Measurements from ENCODE around the gene ZDHHC23. TPM values are rescaled to one million over a fixed set of nuclear protein-coding genes. Genes with fewer than 3 reads are reported as not detected.

Gene ZDHHC23
- total and polyA plus RNA-seq, 2 donors (not counting 1 experiment from before 2014, with no cell fraction given) = 12.3 to 72.6 TPM

DNA sequence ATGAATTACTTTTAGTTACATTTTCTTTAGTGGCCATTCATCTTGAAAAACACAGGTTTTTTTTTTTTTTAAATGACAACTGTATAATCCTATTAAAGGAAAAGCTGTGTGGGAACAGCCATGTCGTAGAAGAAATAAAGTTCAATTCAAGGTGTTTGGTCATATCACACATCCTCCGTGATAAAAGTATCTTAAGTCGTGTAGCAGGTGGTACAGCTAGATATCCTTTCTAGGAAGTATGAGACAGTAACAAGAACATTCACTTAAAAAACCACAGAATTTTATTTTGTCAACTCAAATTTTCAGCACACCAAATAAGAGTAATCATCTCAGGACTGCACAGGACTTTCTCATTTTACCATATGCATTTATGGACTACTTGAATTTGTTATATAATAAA lies 16.1 kb downstream of the ZDHHC23 start:
- peaks cover 9 to 13% of the 10 kb centered on the region in 2 experiments for H3K36me3 ChIP-seq (replicated peaks in 1 of 2; ENCODE audit: control extremely low read depth in 1 of 2, control insufficient read depth in 1 of 2, extremely low read depth in 1 of 2, insufficient read depth in 2 of 2, low read length in 1 of 2)
- intact Hi-C loops (cut with micrococcal nuclease) = no loop called here
- Mint-ChIP-seq H3K9me3 (ENCODE audit: insufficient read depth) (no peaks in the 10 kb centered on the region), H3K4me3 (no peak overlapping the region), H3K27ac (no peak overlapping the region), H3K4me1 (no peaks in the 10 kb centered on the region), H3K27me3 (no peaks in the 10 kb centered on the region)
- no peaks in the 10 kb centered on the region for H3K27me3 ChIP-seq (replicated peaks in 1 of 4; ENCODE audit: control extremely low read depth in 1 of 4, control insufficient read depth in 3 of 4, insufficient read depth in 4 of 4, low read length in 3 of 4)
- no peak overlapping the region for H3K4me2 ChIP-seq (replicated peaks; ENCODE audit: low read depth, low read length, poor library complexity, severe bottlenecking)
- no peaks in the 10 kb centered on the region for H3K4me1 ChIP-seq (ENCODE audit: control insufficient read depth in 2 of 2, insufficient read depth in 2 of 2, low read length in 2 of 2)
- H2AFZ ChIP-seq (ENCODE audit: insufficient read depth, low read depth, low read length, poor library complexity, severe bottlenecking) = no peak overlapping the region
- TF ChIP-seq, protein P1, sequence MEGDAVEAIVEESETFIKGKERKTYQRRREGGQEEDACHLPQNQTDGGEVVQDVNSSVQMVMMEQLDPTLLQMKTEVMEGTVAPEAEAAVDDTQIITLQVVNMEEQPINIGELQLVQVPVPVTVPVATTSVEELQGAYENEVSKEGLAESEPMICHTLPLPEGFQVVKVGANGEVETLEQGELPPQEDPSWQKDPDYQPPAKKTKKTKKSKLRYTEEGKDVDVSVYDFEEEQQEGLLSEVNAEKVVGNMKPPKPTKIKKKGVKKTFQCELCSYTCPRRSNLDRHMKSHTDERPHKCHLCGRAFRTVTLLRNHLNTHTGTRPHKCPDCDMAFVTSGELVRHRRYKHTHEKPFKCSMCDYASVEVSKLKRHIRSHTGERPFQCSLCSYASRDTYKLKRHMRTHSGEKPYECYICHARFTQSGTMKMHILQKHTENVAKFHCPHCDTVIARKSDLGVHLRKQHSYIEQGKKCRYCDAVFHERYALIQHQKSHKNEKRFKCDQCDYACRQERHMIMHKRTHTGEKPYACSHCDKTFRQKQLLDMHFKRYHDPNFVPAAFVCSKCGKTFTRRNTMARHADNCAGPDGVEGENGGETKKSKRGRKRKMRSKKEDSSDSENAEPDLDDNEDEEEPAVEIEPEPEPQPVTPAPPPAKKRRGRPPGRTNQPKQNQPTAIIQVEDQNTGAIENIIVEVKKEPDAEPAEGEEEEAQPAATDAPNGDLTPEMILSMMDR (IDR thresholded peaks at IDR 0.05) = no peak
- TF ChIP-seq EZH2 (IDR thresholded peaks at IDR 0.05; ENCODE audit: borderline replicate concordance, insufficient read depth, low read depth, low read length, poor library complexity, severe bottlenecking) = no peak
- H3K79me2 ChIP-seq (ENCODE audit: control insufficient read depth, insufficient read depth, low read length) = no peaks in the 10 kb centered on the region
- no peak overlapping the region for H3K9ac ChIP-seq (ENCODE audit: low read length)
- DNase-seq (no peak), ATAC-seq (ENCODE audit: low read depth) (no peak)
- ChIA-PET POLR2A (no interaction called here), CTCF (no interaction called here)
- H4K20me1 ChIP-seq (ENCODE audit: control insufficient read depth, insufficient read depth, low read length, poor library complexity, severe bottlenecking) = no peaks in the 10 kb centered on the region
- H3K4me3 ChIP-seq (ENCODE audit: control extremely low read depth in 1 of 5, extremely low read depth in 1 of 5, insufficient read depth in 1 of 5, low read depth in 2 of 5, low read length in 4 of 5) = no peak overlapping the region
- H3K27ac ChIP-seq (ENCODE audit: low read length in 2 of 2) = no peak overlapping the region
- WGBS (ENCODE audit: insufficient coverage) = no CpG with 5 or more reads among the region's 3 CpGs
- H3K9me3 ChIP-seq (ENCODE audit: control extremely low read depth in 1 of 3, control insufficient read depth in 2 of 3, insufficient read depth in 1 of 3, low read length in 2 of 3) = no peaks in the 10 kb centered on the region

DNA sequence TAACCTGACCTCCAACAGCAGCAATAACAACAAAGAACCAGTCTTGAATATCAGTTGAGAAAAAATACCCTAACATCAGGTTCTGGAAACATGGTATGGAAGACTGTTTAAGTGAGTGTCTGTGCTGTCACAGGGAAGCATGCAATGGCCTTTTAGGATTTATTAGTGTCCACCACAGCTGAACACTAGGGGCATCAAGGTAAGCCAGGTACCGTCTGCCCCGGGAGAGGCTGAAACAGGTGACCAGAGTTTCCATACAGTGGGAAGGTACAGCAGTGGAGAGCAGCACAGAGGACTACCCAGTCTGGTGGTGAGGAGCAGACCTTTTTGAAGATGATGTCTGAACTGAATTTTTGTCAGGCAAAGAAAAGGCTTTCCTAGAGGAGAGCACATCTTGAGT lies 18.4 kb downstream of the ZDHHC23 start:
- Histone ChIP-seq H3K4me2 (replicated peaks; ENCODE audit: low read depth, low read length, poor library complexity, severe bottlenecking) (no peak overlapping the region), H3K27ac (ENCODE audit: low read length in 2 of 2) (no peak overlapping the region), H3K79me2 (ENCODE audit: control insufficient read depth, insufficient read depth, low read length) (no peaks in the 10 kb centered on the region), H3K4me3 (ENCODE audit: control extremely low read depth in 1 of 5, extremely low read depth in 1 of 5, insufficient read depth in 1 of 5, low read depth in 2 of 5, low read length in 4 of 5) (no peak overlapping the region), H4K20me1 (ENCODE audit: control insufficient read depth, insufficient read depth, low read length, poor library complexity, severe bottlenecking) (no peaks in the 10 kb centered on the region), H2AFZ (ENCODE audit: insufficient read depth, low read depth, low read length, poor library complexity, severe bottlenecking) (no peak overlapping the region), H3K27me3 (replicated peaks in 1 of 4; ENCODE audit: control extremely low read depth in 1 of 4, control insufficient read depth in 3 of 4, insufficient read depth in 4 of 4, low read length in 3 of 4) (no peaks in the 10 kb centered on the region), H3K36me3 (replicated peaks in 1 of 2; ENCODE audit: control extremely low read depth in 1 of 2, control insufficient read depth in 1 of 2, extremely low read depth in 1 of 2, insufficient read depth in 2 of 2, low read length in 1 of 2) (peaks cover 0 to 8% of the 10 kb centered on the region in 2 experiments), H3K9ac (ENCODE audit: low read length) (no peak overlapping the region), H3K4me1 (ENCODE audit: control insufficient read depth in 2 of 2, insufficient read depth in 2 of 2, low read length in 2 of 2) (no peaks in the 10 kb centered on the region), H3K9me3 (ENCODE audit: control extremely low read depth in 1 of 3, control insufficient read depth in 2 of 3, insufficient read depth in 1 of 3, low read length in 2 of 3) (no peaks in the 10 kb centered on the region)
- Mint-ChIP-seq H3K27ac (no peak overlapping the region), H3K9me3 (ENCODE audit: insufficient read depth) (no peaks in the 10 kb centered on the region), H3K4me3 (no peak overlapping the region), H3K27me3 (no peaks in the 10 kb centered on the region), H3K4me1 (no peaks in the 10 kb centered on the region)
- DNase-seq (no peak), ATAC-seq (ENCODE audit: low read depth) (no peak)
- no peak for TF ChIP-seq EZH2 (IDR thresholded peaks at IDR 0.05; ENCODE audit: borderline replicate concordance, insufficient read depth, low read depth, low read length, poor library complexity, severe bottlenecking)
- TF ChIP-seq, protein P1 (IDR thresholded peaks at IDR 0.05) = no peak
- intact Hi-C loops (cut with micrococcal nuclease) = no loop called here
- POLR2A ChIA-PET = no interaction called here
- 97% methylated on average over 2 of the region's 2 CpGs for WGBS (ENCODE audit: insufficient coverage)
- CTCF ChIA-PET = no interaction called here

Data from B cell (primary cell).